ENCODE results near the gene SFTA2. TPM values are rescaled to one million over a fixed set of nuclear protein-coding genes. Genes with fewer than 3 reads are reported as not detected.

The SFTA2 gene
- total and polyA plus RNA-seq, 10 of the 15 experiments (the other 5 are each of a cell fraction or from before 2014, with no cell fraction given): 0.15 to 0.92 (median 0.33) TPM; not detected in 4

- TF ChIP-seq BCLAF1 (IDR thresholded peaks at IDR 0.05): no peak
Measured at GRCh38 chr6:30960907-30961673, 29.1 kb upstream of the SFTA2 start (continued).

DNA sequence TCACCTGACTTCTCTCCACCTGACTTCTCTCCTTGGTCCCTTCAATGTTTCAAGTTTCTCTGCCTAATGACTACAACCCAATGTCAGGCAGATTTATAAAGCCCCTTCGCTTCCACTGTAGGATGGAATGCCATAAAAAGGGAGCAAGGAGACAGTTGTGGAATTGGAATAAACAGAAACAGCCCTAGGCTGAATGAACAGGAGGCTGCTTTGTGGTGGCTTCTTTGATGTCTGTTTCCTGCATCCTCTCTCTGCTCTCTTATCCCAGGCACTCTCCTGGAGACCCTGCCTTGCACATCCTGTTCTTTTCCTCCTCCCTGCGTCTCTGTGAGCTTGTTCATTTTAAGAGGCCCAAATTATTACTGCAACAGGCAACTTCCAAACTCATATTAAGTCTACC lies 25.7 kb upstream of the SFTA2 start:
- intact Hi-C loops (cut with micrococcal nuclease; ENCODE audit: unreplicated experiment): no loop called here
- ChIA-PET RAD21 (ENCODE audit: unreplicated experiment) (no interaction called here), CTCF (interaction anchor here (2.8 kb wide), 1 partner anchor 122 kb away, joined by 9 read pairs; no protein-coding TSS in a partner anchor), SMC1A (ENCODE audit: uncharacterized antibody, unreplicated experiment) (interaction anchor here (0.6 kb wide), 1 partner anchor 116 kb away, joined by 3 read pairs; no protein-coding TSS in a partner anchor), POLR2A (interaction anchor here (0.9 kb wide), 1 partner anchor 19 kb away, joined by 3 read pairs; no protein-coding TSS in a partner anchor)
- no peak for DNase-seq (ENCODE audit: low read depth, low spot score)
- no peaks in the 10 kb centered on the region for H3K9me3 ChIP-seq (replicated peaks; ENCODE audit: control insufficient read depth, insufficient read depth, low read length)
- no TSS peak for BruUV-seq (replicated peaks)
- TF ChIP-seq SMC3 (IDR thresholded peaks at IDR 0.05; ENCODE audit: borderline replicate concordance, low read length) (no peak), EZH2 (IDR thresholded peaks at IDR 0.05; ENCODE audit: borderline replicate concordance, control insufficient read depth, low read depth, low read length) (no peak)
- no peak overlapping the region for H3K4me2 ChIP-seq (ENCODE audit: control insufficient read depth, insufficient read depth)
- H3K36me3 ChIP-seq (ENCODE audit: control insufficient read depth in 2 of 2, insufficient read depth in 2 of 2, low read length in 1 of 2): no peaks in the 10 kb centered on the region
- H3K27me3 ChIP-seq (replicated peaks in 1 of 2; ENCODE audit: control insufficient read depth in 2 of 2, insufficient read depth in 2 of 2, low read length in 1 of 2): no peaks in the 10 kb centered on the region; a peak in 1 of 4 replicates
- no peak overlapping the region for H3K27ac ChIP-seq (ENCODE audit: control insufficient read depth, insufficient read depth)
- H3K9ac ChIP-seq (ENCODE audit: control insufficient read depth, insufficient read depth, low read length): no peak overlapping the region
- no peak for FAIRE-seq
- H3K4me3 ChIP-seq: no peak overlapping the region
- H3K79me2 ChIP-seq (ENCODE audit: control insufficient read depth, insufficient read depth, low read length): no peaks in the 10 kb centered on the region
- no peak overlapping the region for H2AFZ ChIP-seq (ENCODE audit: control insufficient read depth, low read depth, low read length)
- 61% methylated on average over 2 of the region's 2 CpGs for whole genome bisulfite sequencing (ENCODE audit: insufficient coverage, insufficient replicate concordance, low lambda C conversion rate, missing lambda C conversion rate)
- no peaks in the 10 kb centered on the region for H4K20me1 ChIP-seq (ENCODE audit: control insufficient read depth, insufficient read depth)
- in situ Hi-C loops (cut with MboI): no loop called here
- peaks cover 8% of the 10 kb centered on the region for H3K4me1 ChIP-seq (ENCODE audit: control insufficient read depth, insufficient read depth, low read length)
- ATAC-seq: no peak
